GM11168 (cell line): Measurements from ENCODE around the gene TAC3.
"Not testable (repeated sequence)": the region's sequence is repeated elsewhere in the genome, so short reads cannot be mapped to it uniquely, and the experiment has no call there.

Source experiments
- in situ Hi-C: fragments of 300-500 bp; cut with MboI; formaldehyde crosslinking; loops from one replicate; pipeline ENCODE4 v1.12.0; 2022; ENCODE audit warnings: low sequenced_read_pairs; ENCODE audit not compliant: unreplicated experiment

TAC3 gene

GRCh38 chr12:57039016-57039798 is 22.9 kb upstream of the TAC3 start:
- in situ Hi-C loops: no loop called here

- in situ Hi-C loops: no loop called here
Observed at GRCh38 chr12:57037264-57037663, 20.9 kb upstream of the TAC3 start.

- in situ Hi-C loops: no loop called here
Observed at GRCh38 chr12:57033431-57033830, 17.1 kb upstream of the TAC3 start.

- in situ Hi-C loops: no loop called here
Observed at GRCh38 chr12:57031789-57032188, 15.5 kb upstream of the TAC3 start.

GRCh38 chr12:57031138-57031725 is 14.9 kb upstream of the TAC3 start:
- in situ Hi-C loops: no loop called here

- in situ Hi-C loops: no loop called here
Observed at GRCh38 chr12:57029457-57029856, 13.1 kb upstream of the TAC3 start.

- in situ Hi-C loops: no loop called here
Observed at GRCh38 chr12:57027805-57028153, 11.4 kb upstream of the TAC3 start.

- in situ Hi-C loops: no loop called here
Observed at GRCh38 chr12:57027011-57027804, 10.9 kb upstream of the TAC3 start.

- in situ Hi-C loops: no loop called here
Observed at GRCh38 chr12:57025196-57025595, 8.9 kb upstream of the TAC3 start.

GRCh38 chr12:57022324-57022723 is 6.0 kb upstream of the TAC3 start:
- in situ Hi-C loops: not testable (repeated sequence)

GRCh38 chr12:57019983-57020719 is 3.8 kb upstream of the TAC3 start:
- in situ Hi-C loops: no loop called here

- in situ Hi-C loops: no loop called here
Observed at GRCh38 chr12:57018906-57019305, 2.6 kb upstream of the TAC3 start.

- in situ Hi-C loops: not testable (repeated sequence)
Observed at GRCh38 chr12:57018353-57018752, 2.0 kb upstream of the TAC3 start.

GRCh38 chr12:57012600-57013465 is 3.5 kb downstream of the TAC3 start:
- in situ Hi-C loops: loop anchor here (5.0 kb wide), 2 partner anchors 54 to 99 kb away; partner anchors contain the start of gene STAT6

GRCh38 chr12:57011438-57012424 is 4.6 kb downstream of the TAC3 start:
- in situ Hi-C loops: loop anchor here (5.0 kb wide), 2 partner anchors 56 to 101 kb away; partner anchors contain the start of gene STAT6

GRCh38 chr12:57010627-57011247 is 5.6 kb downstream of the TAC3 start:
- in situ Hi-C loops: loop anchor here (5.0 kb wide), 2 partner anchors 57 to 102 kb away; partner anchors contain the start of gene STAT6

- in situ Hi-C loops: loop anchor here (5.0 kb wide), 2 partner anchors 57 to 102 kb away; partner anchors contain the start of gene STAT6
Observed at GRCh38 chr12:57009949-57010626, 6.2 kb downstream of the TAC3 start.
